ENCODE data around the gene ANKDD1B.

GRCh38 chr5:75694781-75695180, 83.5 kb downstream of the ANKDD1B start:
- TF ChIP-seq, protein P1, sequence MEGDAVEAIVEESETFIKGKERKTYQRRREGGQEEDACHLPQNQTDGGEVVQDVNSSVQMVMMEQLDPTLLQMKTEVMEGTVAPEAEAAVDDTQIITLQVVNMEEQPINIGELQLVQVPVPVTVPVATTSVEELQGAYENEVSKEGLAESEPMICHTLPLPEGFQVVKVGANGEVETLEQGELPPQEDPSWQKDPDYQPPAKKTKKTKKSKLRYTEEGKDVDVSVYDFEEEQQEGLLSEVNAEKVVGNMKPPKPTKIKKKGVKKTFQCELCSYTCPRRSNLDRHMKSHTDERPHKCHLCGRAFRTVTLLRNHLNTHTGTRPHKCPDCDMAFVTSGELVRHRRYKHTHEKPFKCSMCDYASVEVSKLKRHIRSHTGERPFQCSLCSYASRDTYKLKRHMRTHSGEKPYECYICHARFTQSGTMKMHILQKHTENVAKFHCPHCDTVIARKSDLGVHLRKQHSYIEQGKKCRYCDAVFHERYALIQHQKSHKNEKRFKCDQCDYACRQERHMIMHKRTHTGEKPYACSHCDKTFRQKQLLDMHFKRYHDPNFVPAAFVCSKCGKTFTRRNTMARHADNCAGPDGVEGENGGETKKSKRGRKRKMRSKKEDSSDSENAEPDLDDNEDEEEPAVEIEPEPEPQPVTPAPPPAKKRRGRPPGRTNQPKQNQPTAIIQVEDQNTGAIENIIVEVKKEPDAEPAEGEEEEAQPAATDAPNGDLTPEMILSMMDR (IDR thresholded peaks at IDR 0.05), result no peak
- no peak for TF ChIP-seq POLR2A (IDR thresholded peaks at IDR 0.05)
